ENCODE data around the gene CIAO2B.

CIAO2B gene

DNA sequence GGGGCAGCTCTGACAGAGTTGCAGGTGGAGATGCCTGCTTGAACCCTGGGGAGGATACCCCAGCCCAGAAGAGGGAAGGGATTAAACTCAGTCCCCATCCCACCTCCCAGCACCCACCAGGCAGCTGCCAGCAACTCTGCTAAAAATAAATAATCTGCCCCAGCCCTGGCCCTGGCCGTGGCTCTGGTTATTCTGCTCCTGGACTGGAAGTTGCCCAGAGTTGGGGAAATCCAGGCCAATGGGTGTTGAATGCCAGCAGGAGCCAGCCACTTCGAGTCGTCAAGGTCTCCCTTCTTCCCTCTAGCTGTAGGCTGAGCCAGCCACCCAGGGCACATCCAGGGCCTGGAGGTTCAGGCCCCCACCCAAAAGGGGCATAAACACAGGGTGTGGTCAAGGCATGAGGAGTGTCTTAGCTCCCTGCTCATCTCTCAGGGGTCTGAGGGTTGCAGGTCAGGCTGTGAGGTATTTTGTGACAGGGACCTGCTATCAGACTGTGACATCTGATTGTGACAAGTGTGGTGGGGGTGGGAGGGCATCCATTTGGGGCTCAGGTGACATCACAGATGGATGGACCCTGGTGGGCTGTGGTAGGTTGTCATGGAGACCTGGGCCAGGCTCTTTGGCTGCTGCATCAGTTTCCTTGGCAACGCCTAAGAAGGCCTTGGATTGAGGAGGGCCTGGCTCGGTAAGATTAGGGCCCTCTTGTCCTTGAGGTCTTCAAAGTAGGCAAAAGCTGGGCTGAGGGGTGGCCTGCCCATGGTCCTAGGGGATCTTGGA, 7.8 kb downstream of the CIAO2B start:
- H3K36me3 Mint-ChIP-seq (ENCODE audit: low read depth) = no peaks in the 10 kb centered on the region
- no peaks in the 10 kb centered on the region for H3K9me3 Mint-ChIP-seq
- H3K27ac Mint-ChIP-seq = no peak overlapping the region
- H3K27me3 Mint-ChIP-seq (ENCODE audit: low read depth) = peaks cover 58% of the 10 kb centered on the region
- H3K4me3 Mint-ChIP-seq = peak overlapping the region; percentile 77 to 85 (median 82)
- TF ChIP-seq, protein P1, sequence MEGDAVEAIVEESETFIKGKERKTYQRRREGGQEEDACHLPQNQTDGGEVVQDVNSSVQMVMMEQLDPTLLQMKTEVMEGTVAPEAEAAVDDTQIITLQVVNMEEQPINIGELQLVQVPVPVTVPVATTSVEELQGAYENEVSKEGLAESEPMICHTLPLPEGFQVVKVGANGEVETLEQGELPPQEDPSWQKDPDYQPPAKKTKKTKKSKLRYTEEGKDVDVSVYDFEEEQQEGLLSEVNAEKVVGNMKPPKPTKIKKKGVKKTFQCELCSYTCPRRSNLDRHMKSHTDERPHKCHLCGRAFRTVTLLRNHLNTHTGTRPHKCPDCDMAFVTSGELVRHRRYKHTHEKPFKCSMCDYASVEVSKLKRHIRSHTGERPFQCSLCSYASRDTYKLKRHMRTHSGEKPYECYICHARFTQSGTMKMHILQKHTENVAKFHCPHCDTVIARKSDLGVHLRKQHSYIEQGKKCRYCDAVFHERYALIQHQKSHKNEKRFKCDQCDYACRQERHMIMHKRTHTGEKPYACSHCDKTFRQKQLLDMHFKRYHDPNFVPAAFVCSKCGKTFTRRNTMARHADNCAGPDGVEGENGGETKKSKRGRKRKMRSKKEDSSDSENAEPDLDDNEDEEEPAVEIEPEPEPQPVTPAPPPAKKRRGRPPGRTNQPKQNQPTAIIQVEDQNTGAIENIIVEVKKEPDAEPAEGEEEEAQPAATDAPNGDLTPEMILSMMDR (IDR thresholded peaks at IDR 0.05; ENCODE audit: unreplicated experiment in 3 of 3) = no peak
- H3K4me1 Mint-ChIP-seq = peaks cover 26% of the 10 kb centered on the region

DNA sequence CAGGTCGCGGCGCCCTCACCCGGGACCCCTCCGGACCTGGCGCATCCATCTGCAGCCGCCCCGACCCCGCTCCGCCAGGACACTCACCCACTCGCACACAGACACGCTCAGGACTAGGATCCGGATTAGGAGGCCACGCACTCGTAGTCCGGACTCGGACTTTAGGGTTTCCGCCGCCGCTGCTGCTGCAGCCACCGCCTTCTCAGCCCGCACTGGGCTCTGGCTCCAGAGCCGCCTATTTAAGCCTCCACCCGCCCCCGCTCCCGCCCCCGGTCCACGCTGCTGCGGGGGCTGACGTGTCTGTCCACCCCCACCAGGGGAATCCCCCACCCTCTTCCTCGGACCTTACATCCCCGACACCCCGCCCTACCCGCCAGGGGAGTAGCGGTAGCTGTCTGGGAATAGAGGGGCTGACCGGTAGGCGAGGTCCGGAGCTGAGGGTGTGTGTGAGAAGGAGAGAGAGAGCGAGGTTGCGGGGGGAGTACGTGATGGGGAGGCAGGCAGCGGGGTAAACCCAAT, 8.8 kb downstream of the CIAO2B start, which contains the start of gene RRAD:
TSS of gene RRAD (minus strand) at position 214 of the 519 bp plus-strand sequence. CDS start 356 bp downstream, outside the sequence.
- no peaks in the 10 kb centered on the region for H3K36me3 Mint-ChIP-seq (ENCODE audit: low read depth)

DNA sequence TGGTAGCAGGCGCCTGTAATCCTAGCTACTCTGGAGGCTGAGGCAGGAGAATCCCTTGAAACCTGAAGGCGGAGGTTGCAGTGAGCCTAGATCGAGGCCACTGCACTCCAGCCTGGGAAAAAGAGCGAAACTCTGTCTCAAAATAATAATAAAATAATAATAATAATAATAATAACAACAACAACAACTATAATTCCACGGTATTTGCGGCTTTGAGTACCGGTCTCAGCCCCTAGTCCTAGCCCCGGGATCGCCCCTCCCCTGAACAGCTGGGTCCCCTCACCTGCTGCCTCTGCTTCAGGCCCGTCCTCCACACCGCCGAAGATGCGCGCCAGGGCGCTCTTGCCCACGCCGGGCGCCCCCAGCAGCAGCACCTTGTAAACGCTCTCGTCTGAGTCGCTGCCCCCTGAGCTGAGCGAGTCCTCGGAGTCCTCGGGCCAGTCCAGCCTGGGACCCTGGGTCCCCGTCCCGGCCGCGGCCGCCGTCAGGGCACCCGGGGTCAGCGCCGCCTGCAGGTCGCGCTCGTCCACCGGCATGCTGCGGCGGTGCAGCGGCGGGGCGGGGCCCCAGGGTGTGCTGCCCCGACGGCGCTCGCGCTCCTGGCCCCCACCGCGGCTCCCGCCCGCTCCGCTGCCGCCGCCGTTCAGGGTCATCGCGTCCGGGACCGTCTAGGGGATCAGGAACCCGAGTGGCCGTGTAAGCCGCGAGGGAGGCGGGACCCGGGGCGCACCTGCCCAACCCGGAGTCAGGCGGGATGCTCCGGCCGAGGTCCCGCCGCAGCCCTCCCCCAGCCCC, 9.5 kb downstream of the CIAO2B start:
- no peaks in the 10 kb centered on the region for H3K36me3 Mint-ChIP-seq (ENCODE audit: low read depth)
- peaks cover 30% of the 10 kb centered on the region for H3K4me1 Mint-ChIP-seq
- peaks cover 63% of the 10 kb centered on the region for H3K27me3 Mint-ChIP-seq (ENCODE audit: low read depth)
- H3K4me3 Mint-ChIP-seq = peak overlapping the region; percentile 38 to 77 (median 70)
- TF ChIP-seq, protein P1 (IDR thresholded peaks at IDR 0.05; ENCODE audit: unreplicated experiment in 3 of 3) = peak; percentile 34 to 44 (median 37)
- no peaks in the 10 kb centered on the region for H3K9me3 Mint-ChIP-seq
- no peak overlapping the region for H3K27ac Mint-ChIP-seq

More for the DNA sequence above, 8.8 kb downstream of the CIAO2B start, which contains the start of gene RRAD:
- peak within 1 kb of the TSS; percentile 77 to 85 (median 82) for H3K4me3 Mint-ChIP-seq
- TF ChIP-seq, protein P1 (IDR thresholded peaks at IDR 0.05; ENCODE audit: unreplicated experiment in 3 of 3) = no peak
- H3K9me3 Mint-ChIP-seq = no peaks in the 10 kb centered on the region
- H3K27me3 Mint-ChIP-seq (ENCODE audit: low read depth) = peaks cover 63% of the 10 kb centered on the region
- H3K27ac Mint-ChIP-seq = no peak within 1 kb of the TSS
- peaks cover 30% of the 10 kb centered on the region for H3K4me1 Mint-ChIP-seq

DNA sequence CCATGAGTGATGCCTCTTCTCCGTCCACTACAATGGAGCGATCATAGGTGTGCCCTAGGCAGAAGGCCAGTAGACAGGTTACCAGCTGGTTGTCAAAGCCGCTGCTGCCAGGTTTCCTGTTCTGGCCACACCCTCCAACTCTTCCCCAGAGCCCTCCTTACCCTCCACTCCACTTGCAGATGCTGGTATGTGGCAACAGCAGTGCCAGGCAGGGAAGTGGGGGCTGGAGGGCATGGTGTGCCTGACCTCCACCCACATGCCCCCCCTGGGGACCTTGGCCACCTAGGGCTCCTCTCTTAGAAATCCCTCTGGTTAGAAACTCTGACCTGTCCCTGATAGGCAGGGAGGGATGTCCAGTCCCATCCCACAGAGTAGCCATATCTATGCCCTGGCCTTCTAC, 10.3 kb downstream of the CIAO2B start:
- peak overlapping the region; percentile 13 to 49 (median 34) for H3K4me3 Mint-ChIP-seq
- peaks cover 70% of the 10 kb centered on the region for H3K27me3 Mint-ChIP-seq (ENCODE audit: low read depth)
- H3K9me3 Mint-ChIP-seq = no peaks in the 10 kb centered on the region
- H3K27ac Mint-ChIP-seq = no peak overlapping the region
- H3K4me1 Mint-ChIP-seq = peaks cover 36% of the 10 kb centered on the region
- H3K36me3 Mint-ChIP-seq (ENCODE audit: low read depth) = no peaks in the 10 kb centered on the region
- TF ChIP-seq, protein P1 (IDR thresholded peaks at IDR 0.05; ENCODE audit: unreplicated experiment in 3 of 3) = no peak

DNA sequence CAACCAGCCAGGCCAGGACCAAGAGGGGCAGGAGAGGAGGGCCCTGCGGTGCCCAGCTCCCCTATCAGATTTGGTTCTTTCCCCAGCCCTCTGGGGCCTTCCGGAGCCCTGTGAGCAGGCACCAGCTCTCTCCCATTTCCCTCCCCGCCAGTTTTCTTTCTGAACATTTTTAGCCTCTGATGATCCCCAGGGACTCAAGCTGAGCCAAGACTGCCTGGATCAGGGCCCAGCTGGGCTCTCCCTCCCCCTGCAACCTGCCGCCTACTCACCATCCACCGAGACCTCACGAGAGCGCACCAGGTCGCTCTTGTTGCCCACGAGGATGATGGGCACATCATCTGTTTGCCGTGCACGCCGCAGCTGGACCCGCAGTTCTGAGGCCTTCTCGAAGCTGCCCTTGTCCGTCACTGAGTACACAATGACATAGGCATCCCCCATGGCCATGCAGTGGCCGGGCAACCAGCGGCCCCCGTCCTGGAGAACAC, 10.9 kb downstream of the CIAO2B start:
- peaks cover 36% of the 10 kb centered on the region for H3K4me1 Mint-ChIP-seq
- H3K36me3 Mint-ChIP-seq (ENCODE audit: low read depth) = no peaks in the 10 kb centered on the region
- H3K4me3 Mint-ChIP-seq = peak overlapping the region; percentile 13 to 49 (median 30)
- H3K9me3 Mint-ChIP-seq = no peaks in the 10 kb centered on the region
- H3K27ac Mint-ChIP-seq = peak overlapping the region in 1 of 3 experiments; percentile 32
- TF ChIP-seq, protein P1 (IDR thresholded peaks at IDR 0.05; ENCODE audit: unreplicated experiment in 3 of 3) = no peak
- H3K27me3 Mint-ChIP-seq (ENCODE audit: low read depth) = peaks cover 70% of the 10 kb centered on the region
